Hepatocyte (in vitro differentiated cells): Measurements from ENCODE around the gene CCDC88C. TPM values are rescaled to one million over a fixed set of nuclear protein-coding genes. Genes with fewer than 3 reads are reported as not detected.

Experiments
- DNase-seq: peaks from one replicate; pipeline ENCODE4 v3.0.0-alpha.2; 2016; ENCODE audit warnings: low spot score
- H2AFZ ChIP-seq: fragments of 200-600 bp; sonication (generic); 2 replicates; pipeline ENCODE4 v1.6.0; 2016; ENCODE audit warnings: antibody characterized with exemption, mild to moderate bottlenecking
- H3K27ac ChIP-seq: fragments of 200-600 bp; sonication (generic); 2 replicates; pipeline ENCODE4 v1.5.1; 2016; ENCODE audit warnings: mild to moderate bottlenecking
- H3K27me3 ChIP-seq: fragments of 200-600 bp; sonication (generic); 2 replicates; pipeline ENCODE4 v1.6.1; 2016
- H3K36me3 ChIP-seq: fragments of 200-600 bp; sonication (generic); replicated peaks from 2 replicates; pipeline ENCODE4 v1.5.1; 2016; ENCODE audit warnings: low read depth; ENCODE audit not compliant: insufficient read depth
- H3K4me1 ChIP-seq: fragments of 200-600 bp; sonication (generic); 2 replicates; pipeline ENCODE4 v1.5.1; 2016; ENCODE audit warnings: mild to moderate bottlenecking, moderate library complexity; ENCODE audit not compliant: insufficient read depth
- H3K4me2 ChIP-seq: fragments of 200-600 bp; sonication (generic); 2 replicates; pipeline ENCODE4 v1.6.0; 2016
- H3K4me3 ChIP-seq: fragments of 200-600 bp; sonication (generic); 2 replicates; pipeline ENCODE4 v1.5.1; 2016; ENCODE audit warnings: mild to moderate bottlenecking
- H3K79me2 ChIP-seq: fragments of 200-600 bp; sonication (generic); 2 replicates; pipeline ENCODE4 v1.6.0; 2017; ENCODE audit warnings: mild to moderate bottlenecking
- H3K9me2 ChIP-seq: fragments of 200-600 bp; sonication (generic); replicated peaks from 2 replicates; pipeline ENCODE4 v1.6.0; 2017; ENCODE audit warnings: mild to moderate bottlenecking; ENCODE audit not compliant: insufficient read depth
- H3K9me3 ChIP-seq: fragments of 200-600 bp; sonication (generic); 2 replicates; pipeline ENCODE4 v1.5.1; 2016; ENCODE audit warnings: low read depth, mild to moderate bottlenecking
- H4K20me1 ChIP-seq: fragments of 200-600 bp; sonication (generic); 2 replicates; pipeline ENCODE4 v1.6.0; 2016; ENCODE audit warnings: mild to moderate bottlenecking; ENCODE audit not compliant: insufficient read depth, poor library complexity, severe bottlenecking
- EZH2 ChIP-seq: fragments of 200-600 bp; sonication (generic); IDR thresholded peaks from 2 replicates; pipeline ENCODE4 v1.6.1; 2016; ENCODE audit warnings: antibody characterized with exemption, mild to moderate bottlenecking, borderline replicate concordance
- EZH2phosphoT487 ChIP-seq: fragments of 200-600 bp; sonication (generic); IDR thresholded peaks from one replicate; pipeline ENCODE4 v1.6.1; 2018; ENCODE audit warnings: antibody characterized with exemption, mild to moderate bottlenecking, low read depth, moderate library complexity; ENCODE audit not compliant: unreplicated experiment, severe bottlenecking
- WGBS: methylation state at CpG from one replicate; pipeline ENCODE4 v1.1.6; 2016; ENCODE audit warnings: low lambda C conversion rate; ENCODE audit errors: missing lambda C conversion rate; 5-methylcytosine and 5-hydroxymethylcytosine counted together
- polyA plus RNA-seq: library from polyadenylated mRNA; unstranded; fragments of >200 nt; fragmentation: Nextera tagmentation; extraction: Ambion mirVana; gene quantifications from 2 replicates; pipeline ENCODE4 v1.2.1, GENCODE V29; 2016
- total RNA-seq: library from RNA; depleted of rRNA; stranded (reverse); fragments of >200 nt; gene quantifications from 2 replicates; pipeline ENCODE4 v1.2.3, GENCODE V29; 2014
- TF ChIP-seq, protein P1 (sequence below): fragments of 200-600 bp; sonication (generic); IDR thresholded peaks from 2 replicates; pipeline ENCODE4 v1.5.1; 2016; ENCODE audit warnings: antibody characterized with exemption, mild to moderate bottlenecking; ENCODE audit not compliant: poor library complexity

Gene CCDC88C
- total and polyA plus RNA-seq, 2 experiments from 2014 or later, result 5.9 to 11.3 TPM

DNA sequence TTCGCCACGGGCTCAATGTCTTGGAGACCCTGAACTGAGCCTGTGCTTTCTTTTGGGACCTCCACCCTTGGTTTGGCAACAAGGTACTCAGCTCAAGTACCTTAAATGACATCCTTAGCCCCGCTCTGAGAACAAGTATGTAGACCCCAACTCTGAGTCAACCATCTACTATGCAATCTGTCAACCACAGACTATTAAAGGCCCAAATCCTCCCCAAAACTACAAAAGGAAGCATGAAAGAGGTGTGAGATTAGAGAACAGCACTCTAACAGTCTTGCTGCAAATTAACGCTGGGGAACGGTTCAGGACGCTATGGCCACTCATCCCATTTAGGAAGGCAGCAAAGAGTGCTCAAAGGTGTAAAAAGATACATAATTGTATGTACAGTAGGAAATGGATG lies 52.1 kb downstream of the CCDC88C start:
- H4K20me1 ChIP-seq, result no peaks in the 10 kb centered on the region
- peaks cover 19% of the 10 kb centered on the region for H3K4me1 ChIP-seq
- no peak for DNase-seq
- no peaks in the 10 kb centered on the region for H3K27me3 ChIP-seq
- WGBS, result 78% methylated on average over 6 of the region's 6 CpGs
- H2AFZ ChIP-seq, result no peak overlapping the region
- H3K9me2 ChIP-seq, result no peaks in the 10 kb centered on the region
- no peak overlapping the region for H3K4me2 ChIP-seq
- H3K9me3 ChIP-seq, result no peaks in the 10 kb centered on the region
- no peak overlapping the region for H3K4me3 ChIP-seq
- TF ChIP-seq EZH2phosphoT487, result no peak
- TF ChIP-seq EZH2, result no peak
- TF ChIP-seq, protein P1, sequence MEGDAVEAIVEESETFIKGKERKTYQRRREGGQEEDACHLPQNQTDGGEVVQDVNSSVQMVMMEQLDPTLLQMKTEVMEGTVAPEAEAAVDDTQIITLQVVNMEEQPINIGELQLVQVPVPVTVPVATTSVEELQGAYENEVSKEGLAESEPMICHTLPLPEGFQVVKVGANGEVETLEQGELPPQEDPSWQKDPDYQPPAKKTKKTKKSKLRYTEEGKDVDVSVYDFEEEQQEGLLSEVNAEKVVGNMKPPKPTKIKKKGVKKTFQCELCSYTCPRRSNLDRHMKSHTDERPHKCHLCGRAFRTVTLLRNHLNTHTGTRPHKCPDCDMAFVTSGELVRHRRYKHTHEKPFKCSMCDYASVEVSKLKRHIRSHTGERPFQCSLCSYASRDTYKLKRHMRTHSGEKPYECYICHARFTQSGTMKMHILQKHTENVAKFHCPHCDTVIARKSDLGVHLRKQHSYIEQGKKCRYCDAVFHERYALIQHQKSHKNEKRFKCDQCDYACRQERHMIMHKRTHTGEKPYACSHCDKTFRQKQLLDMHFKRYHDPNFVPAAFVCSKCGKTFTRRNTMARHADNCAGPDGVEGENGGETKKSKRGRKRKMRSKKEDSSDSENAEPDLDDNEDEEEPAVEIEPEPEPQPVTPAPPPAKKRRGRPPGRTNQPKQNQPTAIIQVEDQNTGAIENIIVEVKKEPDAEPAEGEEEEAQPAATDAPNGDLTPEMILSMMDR, result no peak
- H3K79me2 ChIP-seq, result peaks cover 16% of the 10 kb centered on the region
- H3K36me3 ChIP-seq, result no peaks in the 10 kb centered on the region
- no peak overlapping the region for H3K27ac ChIP-seq

DNA sequence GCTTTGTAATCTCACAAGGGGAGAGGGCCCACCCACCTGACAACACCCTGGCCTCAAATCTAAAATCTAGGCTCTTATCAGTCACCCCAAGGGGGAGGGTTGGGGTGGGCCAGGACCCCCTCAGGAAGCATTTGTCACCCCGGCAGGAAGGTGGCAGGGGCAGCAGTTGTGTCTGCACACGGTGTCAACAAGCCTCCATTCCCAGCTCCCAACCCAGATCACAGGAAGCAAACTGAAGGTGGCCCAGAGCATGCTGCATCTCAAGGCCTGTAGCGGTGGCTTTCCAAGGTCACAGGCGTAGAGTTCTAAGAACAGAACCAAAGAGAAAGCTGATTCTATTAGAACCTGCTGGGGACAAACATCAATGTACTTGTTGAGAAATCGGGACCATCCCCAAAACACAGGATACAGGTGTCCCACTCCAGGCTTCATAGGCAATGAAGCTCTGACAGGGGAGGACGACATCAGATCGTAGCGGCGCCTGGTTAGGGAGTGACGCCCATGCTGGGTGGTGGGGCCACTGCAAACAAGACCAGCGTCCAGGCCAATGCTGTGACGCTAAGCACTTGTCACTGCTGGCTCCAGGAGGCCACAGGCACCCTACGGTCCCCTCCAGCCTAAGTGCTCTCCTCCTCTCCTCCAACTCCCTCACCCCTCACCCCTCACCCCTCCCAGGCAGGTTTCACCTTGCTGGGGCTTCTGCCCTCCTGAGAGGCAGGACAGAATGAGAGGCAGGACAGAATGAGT lies 52.9 kb downstream of the CCDC88C start:
- Histone ChIP-seq H3K4me3 (no peak overlapping the region), H3K36me3 (no peaks in the 10 kb centered on the region), H3K4me1 (peaks cover 16% of the 10 kb centered on the region), H3K27me3 (no peaks in the 10 kb centered on the region), H3K9me2 (no peaks in the 10 kb centered on the region), H3K79me2 (peaks cover 11% of the 10 kb centered on the region), H3K9me3 (no peaks in the 10 kb centered on the region), H2AFZ (no peak overlapping the region), H3K27ac (no peak overlapping the region), H4K20me1 (no peaks in the 10 kb centered on the region), H3K4me2 (no peak overlapping the region)
- DNase-seq, result no peak
- TF ChIP-seq EZH2phosphoT487 (no peak), EZH2 (no peak)
- TF ChIP-seq, protein P1, result no peak
- 93% methylated on average over 13 of the region's 13 CpGs for WGBS

DNA sequence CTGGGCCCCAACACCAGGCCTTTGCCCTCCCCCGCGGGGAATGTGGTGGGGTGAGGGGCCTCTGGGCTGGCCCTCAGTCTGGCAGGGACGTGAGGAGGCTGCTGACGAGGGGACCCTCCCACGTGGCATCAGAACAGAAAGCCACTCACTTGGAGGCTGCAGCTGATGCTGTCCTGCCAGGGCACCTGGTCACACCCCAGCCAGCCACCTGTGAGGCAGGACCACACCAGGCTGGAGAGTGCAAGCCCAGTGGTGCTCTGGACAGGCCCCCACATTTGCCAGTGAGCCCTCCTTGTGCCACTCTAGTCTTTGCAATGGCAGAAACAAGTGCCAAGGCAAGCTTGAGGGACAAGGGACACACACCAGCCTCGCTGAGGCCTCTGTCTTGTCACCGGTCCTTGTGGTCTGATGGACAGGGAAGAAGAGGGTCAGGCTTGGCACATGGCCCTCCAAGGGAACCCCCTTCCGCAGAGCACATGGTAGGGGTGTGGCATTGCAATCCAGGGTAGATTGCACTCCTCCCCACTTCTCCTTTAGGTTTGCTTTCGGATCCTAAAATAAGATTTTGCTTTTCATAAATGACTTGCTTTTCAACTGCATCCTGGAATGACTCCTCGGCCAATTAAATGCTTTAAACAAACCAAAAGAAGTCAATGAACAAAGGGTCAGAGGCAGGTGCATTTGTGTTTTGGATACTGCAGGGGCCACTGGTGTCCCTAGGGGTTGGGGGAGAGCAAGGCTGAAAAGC lies 53.7 kb downstream of the CCDC88C start:
- H3K4me1 ChIP-seq, result peaks cover 13% of the 10 kb centered on the region
- no peaks in the 10 kb centered on the region for H3K9me3 ChIP-seq
- DNase-seq, result no peak
- H3K79me2 ChIP-seq, result peaks cover 7% of the 10 kb centered on the region
- TF ChIP-seq EZH2 (no peak), EZH2phosphoT487 (no peak)
- TF ChIP-seq, protein P1, result no peak
- no peak overlapping the region for H3K4me2 ChIP-seq
- H3K27me3 ChIP-seq, result no peaks in the 10 kb centered on the region
- H3K27ac ChIP-seq, result no peak overlapping the region
- no peak overlapping the region for H2AFZ ChIP-seq
- H3K4me3 ChIP-seq, result no peak overlapping the region
- H3K36me3 ChIP-seq, result no peaks in the 10 kb centered on the region
- no peaks in the 10 kb centered on the region for H4K20me1 ChIP-seq
- H3K9me2 ChIP-seq, result no peaks in the 10 kb centered on the region
- 82% methylated on average over 10 of the region's 10 CpGs for WGBS
